Stimulated activated CD8-positive, alpha-beta memory T cell treated with anti-CD3 and anti-CD28 coated beads, Interleukin-12 subunit alpha, Interleukin-12 subunit beta, amount 100 ng/mL, for 24 hours (primary cell): ENCODE data around the gene INAFM1.
"Not testable (repeated sequence)": the region's sequence is repeated elsewhere in the genome, so short reads cannot be mapped to it uniquely, and the experiment has no call there.

Experiments used
- DNase-seq: peaks from one replicate; pipeline ENCODE4 v3.0.0-alpha.2; 2020; ENCODE audit errors: extremely low read depth

INAFM1 gene

DNA sequence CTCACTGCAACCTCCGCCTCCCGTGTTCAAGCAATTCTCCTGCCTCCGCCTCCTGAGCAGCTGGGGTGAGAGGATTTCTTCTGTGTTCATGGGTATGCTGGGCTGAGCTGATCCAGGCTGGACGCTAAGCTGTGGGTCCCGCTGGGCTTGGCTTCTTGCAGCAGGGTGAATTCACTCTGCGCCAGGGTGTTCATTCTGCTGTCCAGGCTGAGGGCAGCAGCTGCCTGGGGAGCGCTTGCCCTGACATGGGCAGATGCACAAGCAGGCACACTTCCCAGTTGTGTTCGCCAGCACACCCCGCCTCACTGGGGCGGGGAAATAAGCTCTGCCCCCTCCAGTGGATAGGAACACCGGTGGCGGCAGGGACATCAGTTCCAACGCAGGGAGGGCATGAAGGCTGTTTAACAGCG lies 7.3 kb upstream of the INAFM1 start:
- DNase-seq = no peak

DNA sequence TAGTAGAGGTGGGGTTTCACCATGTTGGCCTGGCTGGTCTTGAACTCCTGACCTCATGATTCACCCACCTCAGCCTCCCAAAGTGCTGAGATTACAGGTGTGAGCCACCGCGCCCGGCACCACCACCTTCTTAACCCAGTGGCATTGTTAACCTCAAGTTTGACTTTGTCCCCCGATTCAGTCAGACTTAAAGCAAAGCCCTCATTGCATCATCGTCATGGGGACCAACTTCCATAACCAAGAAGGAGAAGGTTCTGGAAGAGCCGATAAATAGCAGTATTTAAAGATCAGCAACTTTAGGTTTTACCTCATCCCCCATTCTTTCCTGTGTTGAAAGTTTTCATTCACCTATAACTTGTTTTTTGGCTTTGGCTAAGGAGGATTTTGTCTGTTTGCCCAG lies 6.7 kb upstream of the INAFM1 start:
- DNase-seq = no peak

- DNase-seq = no peak
Observed at GRCh38 chr19:47269596-47269995, 5.1 kb upstream of the INAFM1 start.

DNA sequence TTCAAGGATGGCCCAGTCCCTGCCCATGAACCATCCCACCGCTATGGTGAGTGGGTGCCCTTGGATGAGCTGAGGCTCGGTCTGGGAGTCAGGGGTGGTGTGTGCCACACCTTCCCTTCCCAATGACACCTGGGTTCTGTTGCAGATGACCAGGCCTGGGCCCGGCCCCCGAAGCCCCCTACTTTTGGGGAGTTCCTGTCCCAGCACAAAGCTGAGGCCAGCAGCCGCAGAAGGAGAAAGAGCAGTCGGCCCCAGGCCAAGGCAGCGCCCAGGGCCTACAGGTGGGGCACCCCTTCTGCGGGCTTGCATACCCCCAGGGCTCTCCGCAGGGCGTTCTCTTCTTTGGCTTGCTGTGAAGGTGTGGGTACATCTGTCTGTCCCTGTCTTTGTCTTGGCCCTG lies 4.3 kb upstream of the INAFM1 start:
- no peak for DNase-seq

- DNase-seq = no peak
Observed at GRCh38 chr19:47271949-47272348, 2.7 kb upstream of the INAFM1 start.

GRCh38 chr19:47272448-47273312 lies 2.0 kb upstream of the INAFM1 start:
- DNase-seq = peak; percentile 32

DNA sequence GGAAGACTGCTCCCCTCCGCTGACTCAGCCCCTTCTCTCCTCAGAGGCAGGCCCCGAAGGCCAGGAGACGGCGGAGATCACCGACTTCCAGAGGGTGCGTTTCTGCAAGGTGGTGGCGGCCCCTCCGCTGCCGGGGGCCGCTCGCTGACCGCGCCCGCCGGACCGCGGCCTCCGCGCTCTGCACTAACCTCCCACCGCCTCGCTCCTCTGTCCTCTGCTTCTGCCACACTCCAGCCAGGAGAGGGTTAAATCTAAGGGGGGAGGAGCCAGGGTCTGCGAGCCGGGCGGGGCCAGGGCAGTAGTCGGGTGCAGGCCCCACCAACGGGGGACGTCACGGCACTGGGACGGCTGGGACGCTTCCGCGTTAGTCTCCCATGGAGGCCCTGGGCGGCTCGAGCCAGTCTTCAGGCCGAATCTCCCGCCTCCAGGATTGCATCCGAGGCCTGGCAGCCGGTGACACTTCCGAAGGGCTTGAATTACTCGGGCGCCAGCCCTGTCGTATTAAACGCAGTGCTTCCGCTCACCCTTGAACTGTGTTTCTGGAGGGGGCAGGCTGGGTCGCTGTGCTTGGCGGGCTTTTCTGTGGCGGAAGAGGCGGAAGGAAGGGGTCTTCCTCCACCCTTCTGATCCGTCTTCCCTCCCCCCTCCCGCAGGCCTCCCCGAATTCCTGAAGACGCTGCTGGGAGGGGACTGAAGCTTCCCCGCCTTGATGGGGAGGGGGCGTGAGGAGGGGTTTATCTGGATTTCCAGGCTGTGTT lies 1.2 kb upstream of the INAFM1 start:
- peak; percentile 70 for DNase-seq

- DNase-seq = no peak
Observed at GRCh38 chr19:47274891-47275761, 441 bp downstream of the INAFM1 start.

DNA sequence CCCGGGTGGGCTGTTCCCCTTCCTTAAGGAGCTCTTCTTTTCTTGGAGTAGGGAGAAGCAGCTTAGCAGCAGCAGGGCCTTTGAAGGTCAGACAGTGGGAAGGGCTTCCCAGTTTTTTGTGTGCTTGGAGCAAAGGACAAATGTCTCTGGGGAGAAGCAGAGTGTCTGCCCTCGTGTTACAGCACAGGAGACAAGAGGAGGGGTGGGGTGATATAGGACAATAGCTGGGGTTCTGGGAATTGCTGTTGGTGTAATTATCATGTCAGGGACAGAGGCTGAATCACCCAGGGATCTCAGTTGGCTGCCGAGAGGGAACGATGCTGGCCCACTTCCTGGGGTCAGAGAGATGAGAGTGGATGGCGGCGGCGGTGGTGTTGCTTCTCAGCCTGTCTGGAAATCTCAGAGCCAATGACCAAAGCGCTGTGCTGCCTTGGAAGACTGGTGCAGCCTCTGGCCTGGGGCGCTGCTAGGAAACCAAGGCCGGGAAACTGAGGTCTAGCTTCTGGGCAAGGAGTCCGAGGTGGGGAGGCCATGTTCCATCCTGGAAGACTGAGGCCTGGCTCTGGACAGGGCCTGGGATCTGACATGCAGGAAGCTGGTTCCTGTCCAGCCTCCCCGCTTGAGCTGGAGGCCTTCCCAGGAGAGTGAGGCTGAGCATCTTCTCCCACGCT lies 1.2 kb downstream of the INAFM1 start:
- DNase-seq = no peak

GRCh38 chr19:47276513-47276912 lies 1.8 kb downstream of the INAFM1 start:
- not testable (repeated sequence) for DNase-seq

GRCh38 chr19:47280183-47280797 lies 5.6 kb downstream of the INAFM1 start:
- DNase-seq = no peak

DNA sequence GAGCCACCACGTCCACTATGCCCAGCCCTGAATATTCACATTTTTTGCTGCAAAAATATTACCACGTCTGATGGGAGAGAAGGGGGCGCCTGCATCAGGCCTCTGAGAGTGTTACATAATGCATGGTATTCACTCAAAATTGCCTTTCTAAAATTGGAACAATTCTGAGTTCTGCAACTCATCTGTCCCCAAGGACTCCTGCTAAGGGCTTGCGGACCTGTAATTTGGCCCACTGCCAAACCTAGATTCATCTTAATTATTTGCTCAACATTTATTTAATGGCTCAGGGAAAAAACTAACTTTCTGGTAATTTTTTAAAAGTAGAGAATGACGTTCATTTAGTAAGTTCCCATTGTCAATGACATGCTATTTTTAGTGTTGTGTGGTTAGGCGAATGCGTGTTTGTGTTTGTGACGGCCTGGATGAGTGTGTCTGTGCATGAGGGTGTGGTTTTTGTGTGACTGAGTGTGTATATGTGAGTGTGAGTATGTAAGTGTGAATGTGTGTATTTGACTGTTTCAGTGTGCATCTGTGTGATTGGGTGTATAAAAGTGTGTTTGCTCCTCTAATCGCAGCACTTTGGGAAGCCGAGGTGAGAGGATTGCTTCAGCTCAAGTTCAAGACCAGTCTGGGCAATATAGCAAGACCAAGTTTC lies 8.8 kb downstream of the INAFM1 start:
- DNase-seq = no peak

DNA sequence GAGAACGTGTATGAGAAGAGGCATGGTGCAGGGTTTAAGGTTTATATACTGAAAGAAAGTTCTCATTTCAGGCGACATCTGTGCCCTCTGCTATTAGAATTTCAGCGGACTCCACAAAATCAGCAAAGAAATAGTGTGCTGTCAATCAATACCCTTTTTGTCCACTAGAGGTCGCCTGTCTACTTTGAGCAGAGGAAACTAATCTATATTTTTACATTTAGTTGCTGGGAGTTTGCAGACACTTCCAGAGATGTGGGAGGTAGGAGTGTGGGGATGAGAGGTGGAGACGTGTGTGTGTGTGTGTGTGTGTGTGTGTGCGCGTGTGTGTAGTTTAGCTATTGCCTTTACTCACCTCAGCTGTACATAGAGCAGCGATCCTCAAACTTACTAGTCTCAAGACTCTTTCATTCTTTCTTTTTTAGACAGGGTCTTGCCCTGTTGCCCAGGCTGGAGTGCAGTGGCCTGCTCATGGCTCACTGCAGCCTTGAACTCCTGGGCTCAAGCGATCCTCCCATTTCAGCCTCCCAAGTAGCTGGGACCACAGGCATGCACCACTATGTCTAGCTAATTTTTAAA lies 9.7 kb downstream of the INAFM1 start:
- no peak for DNase-seq

DNA sequence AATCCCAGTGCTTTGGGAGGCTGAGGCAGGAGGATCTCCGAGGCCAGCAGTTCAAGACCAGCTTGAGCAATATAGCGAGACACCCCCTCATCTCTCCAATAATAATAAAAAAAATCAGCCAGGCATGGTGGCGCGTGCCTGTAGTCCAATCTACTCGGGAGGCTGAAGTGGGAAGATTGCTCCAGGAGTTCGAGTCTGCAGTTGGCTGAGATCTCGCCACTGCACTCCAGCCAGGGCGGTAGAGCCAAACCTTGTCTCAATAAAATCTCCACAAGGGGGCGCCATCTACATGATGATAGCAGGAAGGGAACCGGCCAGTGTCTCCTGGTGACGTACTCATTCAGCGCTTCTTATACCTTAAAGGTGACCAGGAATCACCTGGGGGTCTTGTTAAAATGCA lies 21.4 kb downstream of the INAFM1 start:
- DNase-seq = peak; percentile 35

DNA sequence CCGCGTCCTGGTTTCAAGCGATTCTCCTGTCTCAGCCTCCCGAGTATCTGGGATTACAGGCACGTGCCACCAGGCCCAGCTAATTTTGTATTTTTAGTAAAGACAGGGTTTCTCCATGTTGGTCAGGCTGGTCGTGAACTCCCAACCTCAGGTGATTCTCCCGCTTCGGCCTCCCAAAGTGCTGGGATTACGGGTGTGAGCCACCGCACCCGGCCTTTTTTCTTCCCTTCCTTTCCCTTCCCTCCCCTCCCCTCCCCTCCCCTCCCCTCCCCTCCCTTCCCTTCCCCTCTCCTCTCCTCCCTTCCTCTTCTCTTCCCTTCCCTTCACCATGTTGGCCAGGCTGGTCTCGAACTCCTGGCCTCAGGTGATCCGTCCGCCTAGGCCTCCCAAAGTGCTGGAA lies 26.2 kb downstream of the INAFM1 start:
- not testable (repeated sequence) for DNase-seq

DNA sequence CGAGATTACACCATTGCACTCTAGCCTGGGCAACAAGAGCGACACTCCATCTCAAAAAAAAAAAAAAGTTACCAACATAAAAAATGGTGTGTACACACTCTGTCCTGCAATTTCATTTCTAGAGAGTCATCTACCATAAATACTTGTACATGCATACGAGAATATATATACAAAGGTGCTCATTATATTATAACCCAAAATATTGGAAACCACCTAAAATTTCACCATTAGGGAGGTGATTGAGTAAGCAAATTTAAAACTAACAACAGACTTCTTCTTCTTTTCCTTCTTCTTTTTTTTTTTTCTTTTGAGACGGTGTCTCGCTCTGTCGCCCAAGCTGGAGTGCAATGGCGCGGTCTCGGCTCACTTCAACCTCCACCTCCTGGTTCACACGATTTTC lies 27.6 kb downstream of the INAFM1 start:
- DNase-seq = no peak

DNA sequence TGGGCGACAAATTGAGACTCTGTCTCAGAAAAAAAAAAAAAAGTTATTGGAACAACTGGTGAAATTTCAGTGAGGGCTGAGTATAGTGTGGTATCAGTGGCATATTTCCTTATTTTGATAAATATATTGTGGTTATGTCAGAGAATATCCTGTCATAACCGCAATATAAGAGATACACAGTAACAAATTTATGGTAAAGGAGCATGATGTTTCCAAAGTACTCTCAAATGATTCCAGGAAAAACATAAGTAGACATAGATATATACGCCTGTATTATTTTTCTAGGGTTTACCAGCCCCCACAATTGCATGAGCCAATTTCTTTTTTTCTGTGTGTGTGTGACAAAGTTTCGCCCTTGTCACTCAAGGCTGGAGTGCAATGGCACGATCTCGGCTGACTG lies 29.3 kb downstream of the INAFM1 start:
- no peak for DNase-seq

DNA sequence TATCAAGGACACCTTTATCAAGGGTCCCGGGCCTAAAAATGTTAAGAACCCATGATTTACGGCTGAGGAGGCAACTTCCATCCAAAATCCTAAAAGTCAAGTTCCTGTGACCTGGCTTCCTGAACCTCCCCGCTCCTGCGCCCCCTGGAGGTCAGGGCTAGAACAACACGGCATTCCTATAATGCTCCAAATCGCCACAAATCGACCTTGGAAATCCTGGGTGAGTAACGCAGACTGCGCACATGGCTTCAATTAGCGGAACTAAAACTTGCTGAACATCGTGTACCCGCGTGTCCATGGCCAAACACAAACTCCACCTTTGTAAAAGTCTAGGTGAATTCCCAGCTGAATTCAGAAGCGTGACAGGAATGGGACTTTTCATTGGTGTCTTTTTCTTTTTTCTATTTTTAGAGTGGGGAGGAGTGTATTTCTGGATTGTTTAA lies 30.6 kb downstream of the INAFM1 start:
- peak; percentile 16 for DNase-seq

DNA sequence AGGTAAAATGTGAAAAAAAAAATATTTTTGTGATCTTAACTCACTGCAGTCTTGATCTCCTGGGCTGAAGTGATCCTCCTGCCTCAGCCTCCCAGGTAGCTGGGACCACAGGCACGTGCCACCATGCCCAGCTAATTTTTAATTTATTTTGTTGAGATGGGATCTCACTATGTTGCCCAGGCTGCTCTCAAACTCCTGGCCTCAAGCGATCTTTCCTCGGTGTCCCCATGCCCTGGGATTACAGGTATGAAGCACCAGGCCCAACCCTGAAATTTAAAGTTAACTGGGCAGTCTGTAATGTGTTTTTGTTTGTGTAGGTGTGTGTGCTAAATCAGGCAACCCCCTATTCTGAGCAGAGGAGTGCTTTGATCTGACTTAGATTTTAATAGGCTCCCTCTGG lies 31.6 kb downstream of the INAFM1 start:
- no peak for DNase-seq

GRCh38 chr19:47309038-47309437 lies 34.4 kb downstream of the INAFM1 start:
- DNase-seq = no peak
